Ishikawa (cell line): ENCODE measurements around the gene RIN3.

Experiments used
- RAD21 ChIP-seq: IDR thresholded peaks from 2 replicates; pipeline ENCODE4 v1.6.1; 2012; ENCODE audit warnings: low read depth
- TEAD4 ChIP-seq: IDR thresholded peaks from 2 replicates; pipeline ENCODE4 v1.6.1; 2012

- TF ChIP-seq RAD21 (no peak), TEAD4 (no peak)
Observed at GRCh38 chr14:92528486-92529100, 15.0 kb downstream of the RIN3 start.
